HG02885 (cell line): ENCODE data around the gene HPSE2.

ENCODE experiments used
- ATAC-seq: cut with Tn5 transposase; IDR thresholded peaks from one replicate; pipeline ENCODE4 v1.9.1; 2021; ENCODE audit warnings: mild to moderate bottlenecking; ENCODE audit not compliant: unreplicated experiment, poor library complexity

Gene HPSE2

GRCh38 chr10:98453729-98454128, 781.9 kb downstream of the HPSE2 start:
- ATAC-seq: no peak

GRCh38 chr10:98450618-98451017, 785.0 kb downstream of the HPSE2 start:
- no peak for ATAC-seq

- no peak for ATAC-seq
These were observed 786.4 kb downstream of the HPSE2 start for GRCh38 chr10:98449287-98449686.

GRCh38 chr10:98446661-98447221, 788.9 kb downstream of the HPSE2 start, which contains the start of gene HPS1:
TSS of gene HPS1 (minus strand) at chr10:98446935. CDS start at chr10:98443240, 3,695 bp downstream.
- ATAC-seq: peak; percentile 90

GRCh38 chr10:98446151-98446660, 789.4 kb downstream of the HPSE2 start:
- ATAC-seq: peak; percentile 43

GRCh38 chr10:98445200-98445812, 790.3 kb downstream of the HPSE2 start:
- no peak for ATAC-seq

GRCh38 chr10:98444314-98445006, 791.2 kb downstream of the HPSE2 start:
- ATAC-seq: no peak

GRCh38 chr10:98438715-98439114, 796.9 kb downstream of the HPSE2 start:
- no peak for ATAC-seq

- ATAC-seq: no peak
These were observed 798.9 kb downstream of the HPSE2 start for GRCh38 chr10:98436704-98437103.

GRCh38 chr10:98435178-98435577, 800.5 kb downstream of the HPSE2 start:
- ATAC-seq: no peak

- ATAC-seq: no peak
These were observed 801.5 kb downstream of the HPSE2 start for GRCh38 chr10:98433881-98434732.

GRCh38 chr10:98433371-98433770, 802.3 kb downstream of the HPSE2 start:
- ATAC-seq: no peak

- no peak for ATAC-seq
These were observed 803.3 kb downstream of the HPSE2 start for GRCh38 chr10:98432330-98432729.

- ATAC-seq: no peak
These were observed 804.6 kb downstream of the HPSE2 start for GRCh38 chr10:98431016-98431415.

- ATAC-seq: no peak
These were observed 805.2 kb downstream of the HPSE2 start for GRCh38 chr10:98430427-98430826.

GRCh38 chr10:98429320-98430072, 806.2 kb downstream of the HPSE2 start:
- no peak for ATAC-seq

GRCh38 chr10:98427011-98427515, 808.6 kb downstream of the HPSE2 start:
- no peak for ATAC-seq

GRCh38 chr10:98425511-98426352, 809.9 kb downstream of the HPSE2 start:
- ATAC-seq: peak; percentile 77
